Measurements from ENCODE around the gene PCSK7. TPM values are rescaled to one million over a fixed set of nuclear protein-coding genes. Genes with fewer than 3 reads are reported as not detected.

The PCSK7 gene
- total RNA-seq, 1 donor, result 42.6 TPM

DNA sequence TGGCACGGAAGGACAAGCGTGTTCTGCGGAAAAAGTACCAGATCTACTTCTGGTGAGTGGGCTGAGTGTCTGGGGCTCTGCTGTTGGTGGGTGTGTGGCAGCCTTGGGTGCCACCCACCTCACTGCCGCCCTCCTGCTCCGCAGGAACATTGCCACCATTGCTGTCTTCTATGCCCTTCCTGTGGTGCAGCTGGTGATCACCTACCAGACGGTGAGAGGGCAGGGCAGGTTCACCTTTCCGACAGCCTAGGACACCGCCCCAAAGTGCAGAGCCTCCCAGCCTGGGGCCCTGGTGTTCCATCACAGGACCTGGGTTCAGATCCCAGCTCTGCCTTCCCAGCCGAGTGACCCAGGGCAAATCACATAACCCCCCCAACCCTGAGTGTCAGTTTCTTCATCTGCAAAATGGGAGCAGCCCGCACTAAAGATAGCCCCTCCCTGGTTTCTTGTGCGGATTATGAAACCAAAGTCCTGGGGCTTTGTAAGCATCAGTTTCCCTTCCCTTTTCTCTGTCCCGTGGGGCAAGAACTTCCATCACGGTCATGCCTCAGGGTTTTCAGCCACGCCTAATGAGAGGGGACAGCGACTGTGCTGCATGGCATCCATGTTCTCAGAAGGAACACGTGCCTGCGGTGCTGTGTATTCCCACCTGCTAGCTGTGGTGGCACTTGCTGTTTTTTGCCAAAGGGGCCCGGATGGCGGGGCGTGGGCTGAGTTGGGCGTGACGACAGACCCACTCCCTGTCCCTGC lies 42.5 kb downstream of the PCSK7 start:
- no peak for DNase-seq (ENCODE audit: low read depth)

DNA sequence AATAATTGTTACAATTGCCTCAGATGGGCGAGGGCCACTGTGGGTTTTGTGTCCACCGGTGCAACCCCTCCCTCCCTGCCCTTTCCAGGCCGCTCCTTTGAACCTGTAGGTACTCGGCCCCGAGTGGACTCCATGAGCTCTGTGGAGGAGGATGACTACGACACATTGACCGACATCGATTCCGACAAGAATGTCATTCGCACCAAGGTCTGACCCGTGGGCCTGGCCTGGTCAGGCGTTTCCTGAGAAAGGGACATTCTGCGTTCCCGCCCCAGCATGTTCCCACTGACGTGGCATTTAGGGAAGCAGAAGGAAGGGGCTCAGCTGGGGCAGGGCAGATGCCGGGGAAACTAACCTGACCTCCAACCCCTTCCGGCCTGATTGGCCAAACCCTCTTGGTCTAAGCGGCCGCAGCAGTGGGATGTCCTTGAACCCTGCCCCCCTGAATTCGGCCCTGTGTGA lies 43.2 kb downstream of the PCSK7 start:
- no peak for DNase-seq (ENCODE audit: low read depth)
- TF ChIP-seq, protein P1, sequence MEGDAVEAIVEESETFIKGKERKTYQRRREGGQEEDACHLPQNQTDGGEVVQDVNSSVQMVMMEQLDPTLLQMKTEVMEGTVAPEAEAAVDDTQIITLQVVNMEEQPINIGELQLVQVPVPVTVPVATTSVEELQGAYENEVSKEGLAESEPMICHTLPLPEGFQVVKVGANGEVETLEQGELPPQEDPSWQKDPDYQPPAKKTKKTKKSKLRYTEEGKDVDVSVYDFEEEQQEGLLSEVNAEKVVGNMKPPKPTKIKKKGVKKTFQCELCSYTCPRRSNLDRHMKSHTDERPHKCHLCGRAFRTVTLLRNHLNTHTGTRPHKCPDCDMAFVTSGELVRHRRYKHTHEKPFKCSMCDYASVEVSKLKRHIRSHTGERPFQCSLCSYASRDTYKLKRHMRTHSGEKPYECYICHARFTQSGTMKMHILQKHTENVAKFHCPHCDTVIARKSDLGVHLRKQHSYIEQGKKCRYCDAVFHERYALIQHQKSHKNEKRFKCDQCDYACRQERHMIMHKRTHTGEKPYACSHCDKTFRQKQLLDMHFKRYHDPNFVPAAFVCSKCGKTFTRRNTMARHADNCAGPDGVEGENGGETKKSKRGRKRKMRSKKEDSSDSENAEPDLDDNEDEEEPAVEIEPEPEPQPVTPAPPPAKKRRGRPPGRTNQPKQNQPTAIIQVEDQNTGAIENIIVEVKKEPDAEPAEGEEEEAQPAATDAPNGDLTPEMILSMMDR (IDR thresholded peaks at IDR 0.05; ENCODE audit: insufficient read depth, low read length), result no peak
- H3K4me3 ChIP-seq (ENCODE audit: low read depth, low read length), result no peak overlapping the region

More for the DNA sequence above, 42.5 kb downstream of the PCSK7 start:
- no peak overlapping the region for H3K4me3 ChIP-seq (ENCODE audit: low read depth, low read length)
- TF ChIP-seq, protein P1 (IDR thresholded peaks at IDR 0.05; ENCODE audit: insufficient read depth, low read length), result no peak

DNA sequence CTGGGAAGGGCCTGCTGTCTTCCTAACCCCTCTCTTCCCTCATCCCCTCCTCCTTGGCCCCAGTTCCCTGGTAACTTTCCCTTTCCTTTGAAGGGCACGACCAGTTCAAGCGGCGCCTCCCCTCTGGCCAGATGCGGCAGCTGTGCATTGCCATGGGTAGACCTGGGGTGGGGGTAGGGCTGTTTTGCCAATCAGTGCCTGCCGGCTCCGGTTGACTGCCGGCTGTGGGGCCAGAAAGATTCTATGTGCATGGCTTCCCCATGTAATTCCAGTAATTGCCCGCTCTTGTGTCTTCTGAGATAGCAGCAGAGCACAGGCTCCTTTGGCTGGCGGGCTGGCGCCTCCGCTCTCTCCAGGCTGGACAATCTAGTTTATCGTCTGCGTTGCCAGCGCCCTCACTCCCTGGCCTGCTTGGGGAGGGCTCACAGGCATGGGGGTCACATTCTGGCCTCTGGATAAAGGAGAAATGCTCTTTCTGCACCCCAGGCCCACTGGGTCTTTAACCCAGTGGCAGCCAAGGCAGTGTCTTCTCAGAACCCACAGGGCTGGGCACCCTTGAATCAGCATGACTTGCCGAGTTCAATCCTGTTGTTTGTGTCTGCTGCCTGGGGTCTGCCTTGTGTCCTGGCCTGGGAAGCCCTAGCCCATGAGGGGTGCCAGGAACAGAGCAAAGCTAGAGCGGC lies 43.9 kb downstream of the PCSK7 start:
- no peak overlapping the region for H3K4me3 ChIP-seq (ENCODE audit: low read depth, low read length)
- TF ChIP-seq, protein P1 (IDR thresholded peaks at IDR 0.05; ENCODE audit: insufficient read depth, low read length), result no peak
- no peak for DNase-seq (ENCODE audit: low read depth)

DNA sequence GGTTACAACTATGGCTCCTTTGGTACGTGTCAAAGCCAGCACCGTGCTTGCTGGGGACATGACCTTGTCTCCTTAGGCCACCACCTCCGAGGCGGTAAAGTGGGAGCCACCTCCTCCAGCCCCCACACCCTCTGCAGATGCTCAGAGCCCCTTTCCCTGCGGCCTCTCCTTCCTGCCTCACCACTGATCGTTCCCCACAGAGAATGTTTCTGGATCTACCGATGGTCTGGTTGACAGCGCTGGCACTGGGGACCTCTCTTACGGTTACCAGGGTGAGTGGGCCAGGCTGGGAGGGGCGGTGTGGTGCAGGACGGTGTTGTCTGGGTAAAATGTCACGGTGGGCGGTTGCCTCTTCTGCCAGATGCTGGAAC lies 44.5 kb downstream of the PCSK7 start:
- no peak overlapping the region for H3K4me3 ChIP-seq (ENCODE audit: low read depth, low read length)
- no peak for DNase-seq (ENCODE audit: low read depth)
- TF ChIP-seq, protein P1 (IDR thresholded peaks at IDR 0.05; ENCODE audit: insufficient read depth, low read length), result no peak

DNA sequence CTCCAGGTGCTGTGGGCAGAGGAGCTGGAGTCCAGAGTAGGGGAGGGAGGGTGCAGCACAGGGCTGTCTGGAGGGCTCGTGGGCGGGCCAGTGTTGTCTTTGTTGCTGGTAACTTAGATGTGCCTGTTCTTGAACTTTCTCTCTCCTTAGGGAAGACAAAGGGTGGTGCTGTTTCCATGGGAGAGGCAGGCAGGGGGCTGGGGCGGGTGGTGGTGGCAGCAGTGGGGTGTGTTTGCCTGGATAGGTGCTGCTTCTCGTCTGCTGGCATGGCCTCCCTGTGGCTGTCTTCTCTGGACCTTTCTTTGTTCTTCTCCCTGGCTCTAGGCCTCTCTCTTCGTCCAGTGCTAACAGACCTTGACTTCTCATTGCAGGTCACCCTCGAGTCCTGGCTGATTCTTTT lies 44.9 kb downstream of the PCSK7 start:
- TF ChIP-seq, protein P1 (IDR thresholded peaks at IDR 0.05; ENCODE audit: insufficient read depth, low read length), result no peak
- DNase-seq (ENCODE audit: low read depth), result no peak
- no peak overlapping the region for H3K4me3 ChIP-seq (ENCODE audit: low read depth, low read length)

DNA sequence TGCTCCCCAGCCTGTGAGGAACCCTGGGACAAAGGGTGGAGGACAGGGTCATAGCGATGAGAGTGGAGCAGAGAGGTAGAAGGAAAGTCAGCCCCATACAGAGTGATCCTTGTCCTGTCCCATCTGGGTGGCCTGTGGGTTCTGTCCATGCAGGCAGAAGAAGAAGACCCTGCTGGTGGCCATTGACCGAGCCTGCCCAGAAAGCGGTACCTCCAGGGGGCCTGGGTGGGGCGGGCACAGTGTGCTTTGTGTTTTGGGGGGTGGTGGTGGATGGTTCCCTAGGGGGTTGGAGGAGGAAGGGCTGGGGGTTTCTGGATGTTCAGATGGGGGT lies 45.5 kb downstream of the PCSK7 start:
- DNase-seq (ENCODE audit: low read depth), result no peak
- H3K4me3 ChIP-seq (ENCODE audit: low read depth, low read length), result no peak overlapping the region
- TF ChIP-seq, protein P1 (IDR thresholded peaks at IDR 0.05; ENCODE audit: insufficient read depth, low read length), result no peak
